NCI-H69 (cell line): Measurements from ENCODE around the gene MYO1A.
"Not testable (repeated sequence)": the region's sequence is repeated elsewhere in the genome, so short reads cannot be mapped to it uniquely, and the experiment has no call there.

Experiments used
- DNase-seq: peaks from one replicate; lab custom pipeline; 2025; lab: John Stamatoyannopoulos, UW

MYO1A gene

GRCh38 chr12:56993346-56993745 is 56.6 kb downstream of the MYO1A start:
- DNase-seq, result no peak

GRCh38 chr12:56991319-56992246 is 58.3 kb downstream of the MYO1A start:
- DNase-seq, result peak; percentile 29

DNA sequence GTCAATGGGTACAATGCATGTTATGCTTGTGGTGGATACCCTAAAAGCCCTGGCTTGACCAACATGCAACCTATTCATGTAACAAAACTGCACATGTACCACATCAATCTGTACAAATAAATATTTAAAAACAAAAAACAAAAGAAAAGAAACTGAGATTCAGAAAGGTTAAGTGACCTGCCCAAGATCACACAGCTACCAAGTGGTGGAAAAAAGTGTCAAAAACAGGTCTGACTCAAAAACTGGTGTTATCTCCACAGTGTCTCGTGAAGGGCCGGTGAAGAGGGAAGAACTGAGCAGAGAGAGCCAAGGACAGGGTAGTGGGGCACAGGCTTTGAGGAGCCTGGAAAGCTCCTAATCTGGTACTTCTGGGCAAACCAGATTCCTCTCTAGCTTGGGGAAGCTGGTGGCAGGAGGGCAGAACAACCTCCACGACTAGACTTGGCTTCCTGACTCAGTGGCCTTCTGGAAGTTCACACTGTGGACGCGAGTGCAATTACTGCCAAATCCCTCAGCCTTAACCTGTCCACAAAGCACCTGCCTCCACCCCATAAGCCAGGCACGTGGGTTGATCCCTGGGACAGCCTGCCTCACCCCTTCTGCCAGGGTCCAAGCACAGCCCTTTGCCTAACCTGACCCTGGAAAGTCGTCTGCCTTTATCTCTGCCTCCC is 59.1 kb downstream of the MYO1A start:
- no peak for DNase-seq

GRCh38 chr12:56989861-56990610 is 59.9 kb downstream of the MYO1A start:
- DNase-seq, result no peak

GRCh38 chr12:56988207-56988739 is 61.7 kb downstream of the MYO1A start:
- DNase-seq, result no peak

- peak; percentile 82 for DNase-seq
Measured at GRCh38 chr12:56987551-56988053, 62.3 kb downstream of the MYO1A start.

DNA sequence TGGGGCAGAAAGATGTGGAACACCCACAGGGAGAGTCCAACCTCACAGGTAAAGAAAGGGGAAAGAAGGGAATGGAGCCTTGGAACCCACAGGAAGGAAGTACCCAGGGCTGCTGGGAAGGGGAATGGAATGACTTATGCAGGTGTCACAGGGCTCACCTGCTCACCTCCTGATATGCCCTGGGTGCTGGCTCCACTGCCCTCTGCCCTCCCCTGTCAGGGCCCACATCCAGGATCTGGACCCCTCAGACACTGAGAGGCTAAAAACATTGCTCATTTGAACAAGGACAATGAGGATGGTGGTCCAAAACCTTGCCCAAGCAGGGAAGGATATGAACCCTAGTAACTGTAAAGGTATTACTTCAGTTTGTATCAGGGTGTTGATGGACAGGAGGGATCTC is 62.9 kb downstream of the MYO1A start:
- DNase-seq, result no peak

- DNase-seq, result peak; percentile 47
Measured at GRCh38 chr12:56985714-56986113, 64.2 kb downstream of the MYO1A start.

DNA sequence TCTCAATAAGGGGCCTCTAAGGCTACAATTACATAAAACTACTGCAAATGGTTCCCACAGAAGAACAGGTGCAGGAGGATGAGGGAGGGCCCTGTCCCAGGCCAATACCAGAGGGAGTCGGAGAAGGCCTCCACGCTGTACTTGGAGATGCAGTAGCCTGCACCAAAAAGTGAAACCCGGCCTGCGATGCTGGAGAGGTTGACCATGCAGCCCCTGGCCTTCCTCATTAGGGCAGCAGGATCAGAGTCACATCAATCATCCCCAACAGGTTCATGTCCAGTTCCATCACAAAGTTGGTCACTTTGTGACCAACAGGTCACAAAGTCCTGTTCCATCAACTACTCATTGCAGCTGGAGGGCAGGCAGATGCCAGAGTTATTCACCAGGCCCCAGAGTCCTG is 66.5 kb downstream of the MYO1A start:
- DNase-seq, result no peak

GRCh38 chr12:56982578-56983236 is 67.2 kb downstream of the MYO1A start:
- not testable (repeated sequence) for DNase-seq

GRCh38 chr12:56980941-56981530 is 68.9 kb downstream of the MYO1A start:
- DNase-seq, result no peak

GRCh38 chr12:56980268-56980667 is 69.7 kb downstream of the MYO1A start:
- DNase-seq, result no peak

DNA sequence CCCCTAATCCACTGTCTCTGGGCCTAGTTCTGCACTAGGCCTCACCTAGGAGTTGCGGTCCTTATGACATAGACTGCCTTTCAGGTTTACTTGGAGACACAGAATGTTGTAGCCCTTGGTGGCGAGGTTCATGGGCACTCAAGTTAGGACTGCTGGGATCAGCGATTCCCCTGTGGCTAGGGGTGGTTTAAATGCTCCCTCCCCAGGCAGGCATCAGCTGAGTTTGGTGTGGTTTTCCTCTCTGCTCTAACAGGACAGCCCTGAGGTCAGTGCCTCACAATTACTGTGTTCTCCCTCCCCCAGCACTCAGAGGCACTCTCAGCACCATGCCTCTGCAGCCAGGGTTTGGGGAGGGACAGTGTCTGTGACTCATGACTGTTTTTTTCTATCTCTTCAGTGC is 70.3 kb downstream of the MYO1A start:
- DNase-seq, result no peak
